HG02623 (cell line): ENCODE data around the gene AURKA.
A peak's percentile ranks its signal among the peaks of the same experiment; 100 is the strongest.

Experiments
- ATAC-seq: cut with Tn5 transposase; IDR thresholded peaks from one replicate; pipeline ENCODE4 v1.9.1; 2021; ENCODE audit warnings: moderate library complexity; ENCODE audit not compliant: unreplicated experiment

The AURKA gene

DNA sequence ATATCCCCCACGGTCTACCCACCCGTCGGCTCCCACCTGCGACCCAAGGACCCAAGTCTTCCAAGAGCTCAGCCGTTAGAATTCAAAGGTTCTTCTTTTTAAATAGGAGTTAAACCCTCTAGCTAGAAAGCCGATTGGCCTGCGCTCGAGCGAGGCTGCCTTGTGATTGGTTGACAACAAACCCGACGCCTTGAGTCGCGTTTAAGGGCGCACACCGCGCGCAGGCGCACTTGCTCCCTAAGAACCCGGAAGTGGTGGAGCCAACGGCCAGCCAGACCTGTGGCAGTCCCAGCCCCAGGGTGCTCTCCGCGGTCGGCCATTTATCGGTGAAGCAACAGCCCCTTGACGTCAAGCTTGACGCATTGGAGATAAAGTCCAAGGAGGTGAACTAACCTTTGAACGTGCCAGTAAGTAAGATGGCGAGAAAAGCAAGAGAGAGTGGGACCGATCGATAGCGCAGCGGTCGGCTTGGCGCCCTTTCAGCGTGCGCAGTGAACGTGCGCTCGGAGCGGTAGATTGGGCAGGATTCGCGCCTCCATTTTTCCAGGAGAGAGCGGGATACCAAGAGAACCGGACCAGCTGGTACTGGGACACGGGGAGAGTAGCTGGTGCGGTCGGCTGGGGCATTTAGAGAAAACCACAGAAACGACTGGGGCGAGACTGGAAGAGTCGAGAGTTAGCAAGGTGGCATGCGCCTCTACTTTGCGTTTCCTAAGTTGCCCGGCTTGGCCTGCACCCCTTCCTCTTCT, at the start of gene AURKA, which contains the start of gene CSTF1:
AURKA (minus strand) TSS at position 84 of the 749 bp plus-strand sequence. CDS start 4,018 bp downstream, outside the sequence.
CSTF1 (plus strand) TSS at position 514 of the 749 bp plus-strand sequence. CDS start 2,908 bp downstream, outside the sequence.
- peak; percentile 88 for ATAC-seq

DNA sequence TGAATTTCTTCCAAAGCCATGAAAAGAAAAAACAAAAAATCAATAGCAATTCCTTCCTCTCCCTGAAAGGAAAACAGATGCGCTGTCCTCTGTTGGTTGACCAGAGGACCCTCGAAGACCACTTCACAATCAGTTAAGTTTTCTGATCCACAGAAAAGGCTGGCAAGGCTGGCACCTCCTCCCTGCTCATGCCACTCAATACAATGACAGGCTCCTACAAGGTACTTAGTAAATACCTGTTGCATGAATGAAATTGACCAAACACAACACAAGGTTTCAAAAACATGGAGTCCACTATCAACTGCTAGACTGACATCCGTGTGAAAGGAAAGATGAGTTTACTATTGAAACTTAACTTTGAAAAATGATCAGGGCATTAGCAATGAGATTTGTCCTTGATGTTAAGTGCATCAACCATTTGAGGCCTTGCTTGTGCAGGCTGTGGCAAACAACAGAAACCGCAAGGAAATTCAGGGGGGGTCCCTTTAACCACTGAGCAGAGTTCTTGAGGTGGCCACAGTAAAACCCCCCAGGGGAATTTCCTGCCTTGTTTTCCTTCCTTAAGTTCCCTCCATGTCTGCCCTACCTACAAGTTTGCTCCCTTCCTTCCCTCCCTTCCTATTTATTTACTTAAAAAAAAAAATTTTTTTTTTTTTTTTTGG, 48.5 kb upstream of the AURKA start:
- ATAC-seq, result peak; percentile 56

DNA sequence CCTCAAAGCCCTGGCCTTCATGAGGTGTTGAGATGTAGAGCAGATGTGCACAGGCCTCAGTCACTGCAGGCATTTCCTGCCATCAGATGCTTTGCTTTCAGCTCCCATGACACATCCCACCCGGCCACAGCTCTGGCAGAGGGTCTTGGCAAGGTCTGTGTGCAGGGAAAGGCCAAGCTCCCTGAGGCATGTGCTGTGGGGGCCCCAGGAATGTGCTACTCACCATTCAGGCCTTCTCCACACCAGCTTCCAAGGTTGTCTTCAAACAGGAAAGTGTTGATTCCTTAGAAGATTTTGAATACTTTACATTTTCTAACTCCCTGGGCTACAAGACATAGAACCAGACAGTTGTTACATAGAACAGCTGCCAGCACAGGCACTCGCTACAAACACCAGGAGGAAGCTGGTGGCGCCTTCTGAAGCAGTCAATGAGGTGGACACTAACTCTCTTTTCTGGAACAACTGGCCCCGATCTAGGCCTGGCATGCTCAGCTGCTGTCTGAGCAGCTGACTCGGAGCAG, 47.8 kb upstream of the AURKA start:
- ATAC-seq, result no peak

DNA sequence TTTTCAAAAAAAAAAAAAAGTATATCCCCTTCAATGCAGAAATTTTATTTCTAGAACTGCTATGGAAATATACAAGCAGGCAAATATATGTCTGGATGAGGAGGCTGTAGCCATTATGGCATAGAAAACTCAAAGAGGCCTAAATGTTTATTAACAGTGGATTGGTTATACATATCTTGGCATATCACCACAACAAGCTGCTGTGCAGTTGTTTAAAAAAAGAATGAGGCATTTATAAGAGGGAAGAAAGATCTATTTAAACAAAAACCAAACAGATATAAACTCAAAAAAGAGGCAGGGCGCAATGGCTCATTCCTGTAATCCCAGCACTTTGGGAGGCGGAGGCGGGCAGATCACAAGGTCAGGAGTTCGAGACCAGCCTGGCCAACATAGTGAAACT, 46.3 kb upstream of the AURKA start:
- no peak for ATAC-seq

DNA sequence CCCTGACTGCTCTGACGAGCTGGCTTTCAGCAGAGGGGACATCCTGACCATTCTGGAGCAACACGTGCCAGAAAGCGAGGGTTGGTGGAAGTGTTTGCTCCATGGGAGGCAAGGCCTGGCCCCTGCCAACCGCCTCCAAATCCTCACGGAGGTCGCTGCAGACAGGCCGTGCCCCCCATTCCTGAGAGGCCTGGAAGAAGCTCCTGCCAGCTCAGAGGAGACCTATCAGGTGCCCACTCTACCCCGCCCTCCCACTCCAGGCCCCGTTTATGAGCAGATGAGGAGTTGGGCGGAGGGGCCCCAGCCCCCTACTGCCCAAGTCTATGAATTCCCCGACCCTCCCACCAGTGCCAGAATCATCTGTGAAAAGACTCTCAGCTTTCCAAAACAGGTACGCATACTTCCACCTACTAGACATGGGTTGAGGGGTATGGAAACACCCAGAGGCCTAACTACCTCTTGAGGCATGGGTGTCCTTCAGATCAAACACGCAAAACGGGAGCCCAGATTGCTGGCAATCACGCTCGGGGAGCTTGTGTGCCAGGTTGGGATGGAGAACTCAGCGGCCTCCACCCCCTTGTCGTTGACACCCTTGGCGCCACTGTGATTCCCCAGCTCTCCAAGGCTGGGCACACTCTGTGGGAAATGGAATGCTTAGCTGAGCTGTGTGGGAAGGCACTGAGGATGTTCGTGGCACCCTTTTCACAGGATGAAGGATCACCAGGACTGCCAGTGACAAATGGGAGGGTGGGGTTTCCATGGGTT, 45.4 kb upstream of the AURKA start:
- no peak for ATAC-seq

DNA sequence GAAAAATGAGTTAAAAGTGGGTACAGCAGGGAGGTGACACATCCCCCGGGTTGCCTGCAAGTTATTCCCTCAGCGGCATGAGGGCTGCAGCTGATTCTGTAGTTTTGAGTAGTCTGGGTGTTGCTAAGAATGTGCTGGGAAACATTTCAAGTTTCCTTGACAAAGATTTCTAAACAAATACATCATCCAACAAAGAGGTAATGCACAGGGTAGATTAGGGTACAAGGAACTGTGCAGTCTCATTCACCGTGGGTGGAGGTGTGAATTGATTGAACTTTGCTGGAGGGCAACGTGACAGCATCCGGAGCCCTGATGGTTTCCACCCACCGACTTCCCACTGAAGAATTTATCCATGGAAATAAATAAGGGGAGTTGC, 41.9 kb upstream of the AURKA start:
- ATAC-seq, result no peak

DNA sequence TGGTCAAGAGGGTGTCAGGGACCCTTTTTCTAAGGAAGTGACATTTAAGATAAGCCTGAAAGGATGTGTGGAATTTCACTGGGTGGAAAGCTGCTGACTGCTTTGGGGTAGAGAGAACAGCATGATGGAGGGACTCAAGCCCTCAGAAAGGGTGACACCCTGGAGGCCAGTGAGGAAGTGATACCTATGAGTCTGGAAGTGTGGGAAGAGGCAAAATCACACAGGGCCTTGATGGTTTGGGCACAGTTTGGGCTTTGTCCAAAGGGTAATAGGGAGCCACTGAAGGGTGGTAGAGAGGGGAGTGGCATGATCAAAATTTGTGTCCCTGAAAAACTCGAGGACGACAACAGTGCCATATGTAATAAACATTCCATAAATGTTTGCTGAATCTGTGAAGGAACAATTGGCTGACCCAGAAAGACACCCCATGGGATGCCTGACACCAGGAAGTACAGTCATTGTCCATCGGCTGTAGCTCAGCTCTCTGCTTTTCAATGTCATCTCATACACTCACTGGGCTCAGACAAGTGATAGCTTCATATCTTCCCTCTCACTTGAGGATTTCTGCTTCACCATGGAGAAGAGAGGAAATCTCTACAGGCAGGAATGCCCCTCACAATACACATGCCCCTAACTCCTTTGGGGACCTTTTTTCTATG, 41.3 kb upstream of the AURKA start:
- no peak for ATAC-seq

DNA sequence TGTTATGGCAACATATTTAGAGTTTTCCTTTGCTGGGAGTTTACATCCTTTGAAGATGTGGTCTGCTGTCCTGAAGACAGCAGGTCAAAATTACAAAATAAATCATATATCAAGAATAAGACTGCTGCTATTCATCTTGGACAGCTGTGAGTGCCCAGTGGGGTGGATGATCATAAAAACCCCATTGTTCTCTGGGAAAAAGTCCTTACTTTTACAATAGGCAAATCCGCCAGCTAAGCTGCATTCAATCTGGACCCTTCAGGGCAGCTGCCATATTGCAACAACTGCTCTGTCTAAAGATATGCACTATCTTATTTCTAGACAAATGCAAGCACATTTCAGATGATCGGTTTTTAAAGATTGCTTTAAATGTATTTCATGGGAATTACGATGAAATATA, 39.5 kb upstream of the AURKA start:
- ATAC-seq, result no peak

DNA sequence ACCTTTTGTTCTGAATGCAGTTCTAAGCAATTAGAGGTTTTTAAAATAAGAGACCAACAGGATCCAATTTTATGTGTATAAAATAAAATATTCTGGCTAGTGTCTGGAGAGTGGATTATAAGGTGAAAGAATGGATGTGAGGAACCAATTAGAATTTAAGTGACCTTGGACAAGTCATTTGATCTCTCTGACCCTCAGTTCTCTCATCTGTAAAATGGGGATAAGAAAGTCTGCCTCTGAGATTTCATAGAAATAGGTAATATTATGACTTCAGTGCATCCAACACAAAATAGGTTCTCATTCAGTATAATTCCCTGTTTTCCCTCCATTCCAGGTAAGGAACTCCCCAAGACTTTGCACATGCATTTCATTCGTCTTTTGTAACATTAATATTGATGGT, 38.9 kb upstream of the AURKA start:
- ATAC-seq, result no peak

DNA sequence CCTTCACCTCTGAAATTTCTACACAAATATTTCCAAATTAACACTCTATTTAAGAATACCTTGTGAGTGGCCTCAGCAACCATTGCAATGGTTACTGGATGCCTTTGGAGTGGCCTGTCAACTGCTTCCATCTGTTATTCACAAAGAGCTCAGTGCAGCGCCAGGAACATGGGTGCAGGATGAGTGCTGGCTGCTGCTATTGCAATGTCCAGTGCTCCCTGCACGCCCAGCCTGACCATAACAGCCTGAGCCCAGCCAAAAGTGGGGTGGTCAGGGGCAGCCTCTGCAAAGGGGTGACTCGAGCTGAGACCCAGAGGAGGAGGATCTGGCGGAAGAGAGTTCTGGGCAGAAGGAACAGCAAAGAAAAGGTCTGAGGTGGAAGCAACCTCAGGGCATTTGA, 38.4 kb upstream of the AURKA start:
- ATAC-seq, result no peak

DNA sequence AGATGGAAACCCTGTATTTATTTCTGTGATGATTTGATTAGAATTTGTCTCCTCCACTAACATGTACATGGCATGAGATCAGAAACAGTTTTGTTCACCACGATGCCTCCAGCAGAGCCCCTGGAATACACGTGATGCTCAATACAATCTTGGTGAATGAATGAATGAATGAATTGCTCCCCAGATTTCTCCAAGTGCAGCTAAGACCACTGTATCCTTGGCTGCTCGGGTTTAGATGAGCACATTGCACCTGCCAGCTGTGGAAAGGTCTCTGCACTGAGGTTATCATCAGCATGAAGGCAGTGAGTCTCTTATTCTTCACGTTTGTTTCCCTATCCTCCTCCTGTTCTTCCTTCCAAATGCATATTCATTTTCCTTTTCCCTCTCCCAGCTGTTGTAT, 37.9 kb upstream of the AURKA start:
- no peak for ATAC-seq

DNA sequence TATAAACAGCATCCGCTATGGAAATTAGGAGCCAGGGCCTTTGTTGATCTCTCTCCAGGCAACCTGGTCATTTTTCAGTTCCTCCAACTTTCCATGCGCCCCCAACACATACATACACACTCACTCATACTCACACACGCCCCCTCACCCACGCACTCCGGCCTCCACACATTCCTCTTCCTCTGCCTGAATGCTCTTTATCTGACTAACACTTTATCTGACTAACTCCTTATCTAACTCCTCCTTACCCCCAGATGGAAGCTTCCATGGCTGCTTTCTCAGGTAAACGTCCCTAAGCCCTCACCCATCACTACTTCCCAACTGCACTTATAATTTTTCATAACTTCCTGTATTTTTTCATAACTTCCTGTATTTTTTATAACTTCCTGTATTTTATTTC, 37.5 kb upstream of the AURKA start:
- no peak for ATAC-seq

DNA sequence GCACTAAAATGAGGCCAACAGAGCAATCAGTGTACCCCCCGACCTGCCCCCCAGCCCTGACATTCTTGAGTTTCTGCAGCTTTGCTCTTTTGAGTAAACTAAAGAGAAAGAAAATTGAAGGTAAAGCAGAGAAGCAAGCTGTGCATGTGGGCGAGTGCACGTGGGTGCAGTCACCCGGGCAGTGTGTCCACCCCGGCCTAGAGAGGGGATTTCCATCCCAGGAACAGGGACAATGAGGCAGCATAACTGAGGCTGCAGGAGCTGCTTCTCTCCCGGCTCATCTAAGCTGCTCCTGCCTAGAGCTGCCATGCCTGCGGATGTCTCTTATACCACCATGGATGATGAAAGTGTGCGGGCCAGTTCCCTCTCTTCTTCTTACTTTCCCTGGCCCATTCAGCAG, 36.9 kb upstream of the AURKA start:
- ATAC-seq, result no peak

DNA sequence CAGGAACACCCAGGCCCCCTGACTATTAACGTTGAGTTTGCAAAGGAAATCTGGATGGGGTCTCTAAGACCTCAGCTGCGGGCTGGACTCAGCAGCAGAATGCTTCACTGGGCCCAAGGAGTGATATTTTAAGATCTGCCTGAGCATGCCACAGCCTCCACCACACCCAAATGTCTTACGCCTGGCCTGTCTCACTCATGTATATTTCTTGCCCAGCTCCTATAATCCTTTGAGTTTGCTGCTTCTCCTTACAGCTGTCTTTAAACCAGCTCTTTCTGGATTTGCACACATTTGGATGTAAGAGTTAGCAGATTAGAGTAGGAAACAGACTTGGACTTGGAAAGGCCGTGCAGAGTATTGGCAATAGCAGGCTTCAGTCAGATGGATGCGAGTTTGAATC, 36.4 kb upstream of the AURKA start:
- ATAC-seq, result no peak

DNA sequence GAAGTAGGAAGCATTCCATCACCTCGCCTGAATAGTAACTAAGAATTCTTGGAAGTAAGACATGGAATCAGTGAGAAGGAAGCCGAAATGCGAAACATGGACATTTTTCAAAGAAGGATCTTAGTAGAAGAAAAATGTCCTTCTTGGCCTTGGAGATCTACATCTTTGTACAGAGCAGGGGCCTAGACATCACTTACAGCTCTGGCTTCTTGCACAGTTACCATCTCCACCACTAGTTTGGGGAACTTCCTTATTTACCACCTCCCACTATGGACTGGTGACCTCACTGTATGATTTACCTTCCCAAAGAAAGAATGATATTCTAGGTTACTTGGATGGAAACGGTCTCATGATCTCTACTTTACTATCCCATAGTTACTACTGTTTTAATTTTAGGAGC, 35.8 kb upstream of the AURKA start:
- ATAC-seq, result no peak

DNA sequence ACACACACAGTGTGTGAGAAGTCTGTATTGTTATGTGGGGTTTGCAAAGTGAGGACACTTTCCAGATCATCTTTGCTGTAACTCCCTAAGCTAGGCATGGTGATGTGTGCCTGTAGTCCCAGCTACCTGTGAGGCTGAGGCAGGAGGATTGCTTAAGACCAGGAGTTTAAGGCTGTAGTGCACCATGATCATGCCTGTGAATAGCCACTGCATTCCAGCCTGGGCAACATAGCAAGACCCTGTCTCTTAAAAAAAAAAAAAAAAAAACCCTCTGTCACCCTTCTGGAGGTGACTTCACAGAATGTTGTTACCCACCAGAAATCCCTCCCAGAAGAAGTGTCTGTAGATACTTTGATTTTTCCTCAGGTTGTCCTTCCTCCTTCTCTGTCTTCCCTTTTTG, 34.9 kb upstream of the AURKA start:
- no peak for ATAC-seq

DNA sequence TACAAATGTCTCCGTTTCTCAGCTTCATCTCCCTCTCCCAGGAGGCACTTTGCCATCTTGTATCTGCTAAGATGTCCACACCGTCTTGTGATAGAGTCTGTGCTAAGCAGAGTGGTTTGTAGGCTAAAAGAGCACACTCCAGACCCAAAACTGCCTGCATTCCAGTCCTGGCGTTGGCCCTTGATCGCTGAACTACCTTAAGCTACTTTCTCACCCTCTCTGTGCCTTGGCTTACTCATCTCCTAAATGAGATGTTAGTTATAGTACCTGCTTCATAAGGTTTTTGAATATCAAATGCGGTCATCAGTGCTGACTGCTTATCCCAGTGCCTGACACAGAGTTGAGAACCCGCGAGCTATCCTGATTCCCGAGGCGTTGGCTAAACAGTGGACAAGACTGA, 34.0 kb upstream of the AURKA start:
- ATAC-seq, result no peak

DNA sequence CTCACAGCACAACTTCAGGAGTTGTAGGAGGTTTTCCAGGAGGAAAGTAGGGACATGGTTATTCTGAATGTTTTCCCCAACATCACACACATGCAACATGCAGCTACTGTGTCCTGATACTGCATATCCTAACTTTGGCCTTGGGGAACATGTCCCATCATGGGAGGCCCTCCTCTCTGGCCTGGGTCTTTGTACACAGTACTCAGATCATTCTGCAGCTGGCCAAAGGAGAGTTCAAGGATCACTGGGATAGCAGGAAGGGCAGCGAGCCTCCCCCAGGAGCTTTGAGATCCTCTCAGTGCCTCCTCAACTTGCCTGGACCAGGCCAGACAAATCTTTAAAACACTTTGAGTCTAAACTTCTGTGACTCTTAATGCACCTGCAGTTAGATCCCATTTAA, 32.9 kb upstream of the AURKA start:
- no peak for ATAC-seq

DNA sequence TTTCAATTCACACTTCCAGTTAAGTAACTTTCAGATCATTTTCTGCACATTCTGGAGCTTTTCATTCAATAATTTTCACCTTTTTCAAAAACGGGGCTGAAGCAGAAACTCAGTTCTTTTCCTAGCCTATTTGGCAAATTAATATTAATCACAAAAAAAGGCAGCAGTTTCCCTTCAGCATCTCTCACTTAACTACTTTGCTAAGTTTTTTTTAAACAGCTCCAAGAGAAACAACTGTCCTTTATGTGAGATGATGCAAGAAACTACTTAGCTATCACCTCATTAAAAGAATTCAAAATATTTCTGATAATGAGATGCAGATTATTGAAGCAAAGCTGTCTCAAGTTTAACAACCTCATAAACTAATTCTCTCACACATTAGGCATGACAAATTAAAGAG, 31.9 kb upstream of the AURKA start:
- no peak for ATAC-seq

DNA sequence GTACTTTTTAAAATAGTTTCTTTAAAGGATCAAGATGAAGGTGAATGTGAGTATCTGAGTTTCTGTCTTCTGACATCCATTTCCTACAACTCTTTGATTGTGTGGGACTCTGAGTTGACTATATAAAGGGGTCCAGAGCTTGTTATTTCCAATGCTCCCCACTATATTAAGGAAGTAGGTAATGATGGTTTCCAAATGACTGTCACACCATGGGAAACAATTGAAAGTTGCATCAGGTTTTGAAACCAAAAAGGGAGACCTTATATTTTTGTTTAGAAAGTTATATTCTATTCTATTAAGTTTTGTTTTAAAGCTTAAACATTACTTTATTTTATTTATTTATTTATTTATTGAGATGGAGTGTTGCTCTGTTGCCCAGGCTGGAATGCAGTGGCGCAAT, 31.2 kb upstream of the AURKA start:
- ATAC-seq, result no peak

DNA sequence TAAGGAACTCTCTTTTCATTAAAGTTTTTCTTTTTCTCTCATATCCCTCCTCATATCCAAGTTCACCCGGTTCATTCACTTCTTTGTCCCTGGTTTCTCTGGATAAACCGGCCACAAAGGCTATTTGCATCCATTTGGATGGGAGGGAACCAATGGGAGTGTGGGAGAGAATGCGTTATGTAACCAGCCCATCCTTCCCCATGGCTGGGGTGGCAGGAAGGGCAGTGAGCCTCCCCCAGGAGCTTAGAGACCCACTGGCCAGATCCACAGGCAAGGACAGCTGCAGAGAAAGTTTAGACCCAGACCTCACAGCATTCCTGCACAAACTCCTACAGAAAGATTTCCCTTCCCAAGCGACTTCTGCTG, 30.8 kb upstream of the AURKA start:
- ATAC-seq, result no peak
